ENCODE results near the gene QKI. TPM values are rescaled to one million over a fixed set of nuclear protein-coding genes. Genes with fewer than 3 reads are reported as not detected.

QKI gene
- total RNA-seq, 1 donor from 2014 or later, result 290 TPM

GRCh38 chr6:163513570-163514166, 99.2 kb downstream of the QKI start:
- Mint-ChIP-seq H3K27me3 (ENCODE audit: unreplicated experiment) (no peaks in the 10 kb centered on the region), H3K36me3 (ENCODE audit: unreplicated experiment) (peaks cover 16% of the 10 kb centered on the region), H3K4me1 (ENCODE audit: unreplicated experiment) (peaks cover 17% of the 10 kb centered on the region), H3K27ac (ENCODE audit: unreplicated experiment) (no peak overlapping the region), H3K9me3 (ENCODE audit: unreplicated experiment) (peaks cover 4% of the 10 kb centered on the region), H3K4me3 (ENCODE audit: unreplicated experiment) (no peak overlapping the region)
- TF ChIP-seq, protein P1, sequence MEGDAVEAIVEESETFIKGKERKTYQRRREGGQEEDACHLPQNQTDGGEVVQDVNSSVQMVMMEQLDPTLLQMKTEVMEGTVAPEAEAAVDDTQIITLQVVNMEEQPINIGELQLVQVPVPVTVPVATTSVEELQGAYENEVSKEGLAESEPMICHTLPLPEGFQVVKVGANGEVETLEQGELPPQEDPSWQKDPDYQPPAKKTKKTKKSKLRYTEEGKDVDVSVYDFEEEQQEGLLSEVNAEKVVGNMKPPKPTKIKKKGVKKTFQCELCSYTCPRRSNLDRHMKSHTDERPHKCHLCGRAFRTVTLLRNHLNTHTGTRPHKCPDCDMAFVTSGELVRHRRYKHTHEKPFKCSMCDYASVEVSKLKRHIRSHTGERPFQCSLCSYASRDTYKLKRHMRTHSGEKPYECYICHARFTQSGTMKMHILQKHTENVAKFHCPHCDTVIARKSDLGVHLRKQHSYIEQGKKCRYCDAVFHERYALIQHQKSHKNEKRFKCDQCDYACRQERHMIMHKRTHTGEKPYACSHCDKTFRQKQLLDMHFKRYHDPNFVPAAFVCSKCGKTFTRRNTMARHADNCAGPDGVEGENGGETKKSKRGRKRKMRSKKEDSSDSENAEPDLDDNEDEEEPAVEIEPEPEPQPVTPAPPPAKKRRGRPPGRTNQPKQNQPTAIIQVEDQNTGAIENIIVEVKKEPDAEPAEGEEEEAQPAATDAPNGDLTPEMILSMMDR (IDR thresholded peaks at IDR 0.05), result no peak
- DNase-seq (ENCODE audit: extremely low spot score, unreplicated experiment), result no peak

- peak overlapping the region; percentile 19 for H3K27ac Mint-ChIP-seq (ENCODE audit: unreplicated experiment)
- TF ChIP-seq, protein P1 (IDR thresholded peaks at IDR 0.05), result no peak
- no peak for DNase-seq (ENCODE audit: extremely low spot score, unreplicated experiment)
- no peaks in the 10 kb centered on the region for H3K27me3 Mint-ChIP-seq (ENCODE audit: unreplicated experiment)
- H3K9me3 Mint-ChIP-seq (ENCODE audit: unreplicated experiment), result no peaks in the 10 kb centered on the region
- H3K4me1 Mint-ChIP-seq (ENCODE audit: unreplicated experiment), result peaks cover 22% of the 10 kb centered on the region
- no peak overlapping the region for H3K4me3 Mint-ChIP-seq (ENCODE audit: unreplicated experiment)
- H3K36me3 Mint-ChIP-seq (ENCODE audit: unreplicated experiment), result peaks cover 11% of the 10 kb centered on the region
Measured at GRCh38 chr6:163516908-163517307, 102.4 kb downstream of the QKI start.

GRCh38 chr6:163520956-163521355, 106.4 kb downstream of the QKI start:
- H3K9me3 Mint-ChIP-seq (ENCODE audit: unreplicated experiment), result no peaks in the 10 kb centered on the region
- no peaks in the 10 kb centered on the region for H3K27me3 Mint-ChIP-seq (ENCODE audit: unreplicated experiment)
- no peak for DNase-seq (ENCODE audit: extremely low spot score, unreplicated experiment)
- TF ChIP-seq, protein P1 (IDR thresholded peaks at IDR 0.05), result no peak
- peaks cover 13% of the 10 kb centered on the region for H3K36me3 Mint-ChIP-seq (ENCODE audit: unreplicated experiment)
- peaks cover 27% of the 10 kb centered on the region for H3K4me1 Mint-ChIP-seq (ENCODE audit: unreplicated experiment)
- H3K4me3 Mint-ChIP-seq (ENCODE audit: unreplicated experiment), result no peak overlapping the region
- H3K27ac Mint-ChIP-seq (ENCODE audit: unreplicated experiment), result no peak overlapping the region

DNA sequence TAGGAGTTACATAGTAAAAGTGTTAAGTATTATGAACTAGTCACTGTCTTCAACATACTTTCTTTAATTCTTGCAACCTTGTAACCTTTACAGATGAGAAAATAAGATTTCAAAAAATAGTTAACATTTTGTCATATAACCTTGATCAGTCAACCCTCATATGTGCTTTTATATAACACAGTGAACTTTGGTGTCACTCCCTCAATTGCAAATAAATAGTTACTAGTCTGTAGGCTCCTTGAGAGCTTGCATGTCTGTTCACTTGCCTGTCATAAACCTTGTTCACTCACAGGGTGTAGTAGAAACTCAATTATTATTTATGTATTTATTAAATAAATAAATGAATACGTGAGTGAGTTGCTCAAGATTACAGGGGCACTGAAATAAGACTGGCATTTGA, 107.5 kb downstream of the QKI start:
- no peak overlapping the region for H3K4me3 Mint-ChIP-seq (ENCODE audit: unreplicated experiment)
- DNase-seq (ENCODE audit: extremely low spot score, unreplicated experiment), result no peak
- no peaks in the 10 kb centered on the region for H3K27me3 Mint-ChIP-seq (ENCODE audit: unreplicated experiment)
- no peaks in the 10 kb centered on the region for H3K9me3 Mint-ChIP-seq (ENCODE audit: unreplicated experiment)
- H3K36me3 Mint-ChIP-seq (ENCODE audit: unreplicated experiment), result peaks cover 12% of the 10 kb centered on the region
- peaks cover 35% of the 10 kb centered on the region for H3K4me1 Mint-ChIP-seq (ENCODE audit: unreplicated experiment)
- H3K27ac Mint-ChIP-seq (ENCODE audit: unreplicated experiment), result no peak overlapping the region
- TF ChIP-seq, protein P1 (IDR thresholded peaks at IDR 0.05), result no peak

DNA sequence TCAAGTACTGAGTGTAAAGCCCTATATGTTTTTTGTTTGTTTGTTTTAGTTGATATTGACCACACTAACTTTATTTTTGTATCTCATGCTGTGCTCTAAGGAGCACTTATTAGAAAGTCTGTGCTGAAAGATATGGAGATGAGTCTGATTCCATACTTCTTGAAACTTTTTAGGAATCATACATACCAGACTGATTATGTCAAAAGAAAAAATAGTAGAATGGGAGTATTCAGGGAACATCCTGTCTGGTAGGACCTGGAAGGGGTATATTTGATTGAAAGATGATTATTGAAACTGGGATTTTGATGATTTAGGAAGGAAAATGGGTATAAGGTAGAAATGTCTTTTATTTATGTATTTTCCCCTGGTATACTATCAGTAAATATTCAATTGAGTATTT, 111.4 kb downstream of the QKI start:
- TF ChIP-seq, protein P1 (IDR thresholded peaks at IDR 0.05), result no peak
- Mint-ChIP-seq H3K27me3 (ENCODE audit: unreplicated experiment) (no peaks in the 10 kb centered on the region), H3K36me3 (ENCODE audit: unreplicated experiment) (peaks cover 7% of the 10 kb centered on the region), H3K9me3 (ENCODE audit: unreplicated experiment) (no peaks in the 10 kb centered on the region), H3K4me1 (ENCODE audit: unreplicated experiment) (peaks cover 62% of the 10 kb centered on the region), H3K4me3 (ENCODE audit: unreplicated experiment) (no peak overlapping the region), H3K27ac (ENCODE audit: unreplicated experiment) (peak overlapping the region; percentile 54)
- DNase-seq (ENCODE audit: extremely low spot score, unreplicated experiment), result no peak

Data from osteocyte (in vitro differentiated cells).